Activated T-cell treated with anti-CD3 and anti-CD28 coated beads, Interleukin-2, amount 50 U/mL, for 4 hours (primary cell): ENCODE data around the gene RTP5. TPM values are rescaled to one million over a fixed set of nuclear protein-coding genes. Genes with fewer than 3 reads are reported as not detected.
A peak's percentile ranks its signal among the peaks of the same experiment; 100 is the strongest.

Source experiments
- ATAC-seq, 2 donors: fragments of 200-7000 bp; cut with Tn5 transposase; one replicate each; pipeline ENCODE4 v1.10.0; 2021
- DNase-seq: peaks from one replicate; pipeline ENCODE4 v3.0.0-alpha.2; 2020
- H3K27me3 Mint-ChIP-seq: one replicate; pipeline ENCODE4 v1.8.0; 2021; ENCODE audit warnings: low read depth, mixed read lengths
- H3K36me3 Mint-ChIP-seq: one replicate; pipeline ENCODE4 v1.8.0; 2022; ENCODE audit warnings: mixed read lengths; ENCODE audit not compliant: insufficient read depth
- H3K4me1 Mint-ChIP-seq: one replicate; pipeline ENCODE4 v1.8.0; 2021; ENCODE audit warnings: low read depth, mixed read lengths
- H3K4me3 Mint-ChIP-seq: one replicate; pipeline ENCODE4 v1.8.0; 2021; ENCODE audit warnings: mild to moderate bottlenecking, moderate library complexity, mixed read lengths
- H3K9me3 Mint-ChIP-seq: one replicate; pipeline ENCODE4 v1.8.0; 2021; ENCODE audit warnings: mixed read lengths
- total RNA-seq, 3 donors: library from RNA; stranded (reverse); gene quantifications; one replicate each; pipeline ENCODE4 v1.2.1, GENCODE V29; 2021

Gene RTP5
- total RNA-seq, 3 donors from 2014 or later, result 0.13 to 0.14 (median 0.13) TPM

DNA sequence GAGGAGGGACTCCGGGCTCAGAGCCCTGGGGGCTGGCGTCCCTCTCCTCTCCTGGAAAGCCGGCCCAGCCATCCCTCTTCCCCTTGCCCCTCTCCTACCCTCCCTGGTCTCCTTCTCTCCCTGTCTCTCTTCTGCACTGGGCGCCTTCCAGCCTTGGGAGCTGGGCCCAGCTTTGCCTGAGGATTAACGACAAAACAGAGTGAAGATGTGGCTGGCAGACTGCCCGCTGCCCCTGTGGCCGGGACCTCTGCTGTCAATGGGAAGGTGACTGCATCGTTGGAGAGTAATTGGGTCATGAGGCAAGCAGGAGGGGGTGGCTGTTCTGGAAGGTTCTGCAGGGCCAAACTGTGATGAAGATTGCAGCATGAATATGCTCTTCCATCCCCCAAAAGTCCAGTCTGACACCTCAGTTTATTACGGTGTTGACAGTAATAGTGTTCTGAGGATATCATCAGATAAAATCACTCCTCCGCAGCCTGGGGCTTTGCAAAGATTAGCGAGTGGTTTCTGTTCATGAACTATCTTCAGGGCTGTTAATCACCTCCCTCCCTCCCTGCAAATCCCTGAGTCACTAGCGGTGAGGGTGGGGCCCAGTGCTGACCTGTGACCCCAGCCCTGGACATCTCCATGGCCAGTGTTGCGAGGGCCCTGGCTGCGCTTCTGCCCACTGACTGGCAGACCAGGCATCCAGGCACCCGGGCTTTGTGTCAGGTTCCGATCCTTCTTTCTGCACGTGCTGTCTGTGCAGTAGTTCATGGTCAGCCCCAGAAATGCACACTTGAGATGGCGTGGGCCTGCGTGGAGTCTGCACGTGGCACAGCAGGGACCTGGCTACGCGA lies 23.0 kb downstream of the RTP5 start:
- no peaks in the 10 kb centered on the region for H3K27me3 Mint-ChIP-seq
- peaks cover 1% of the 10 kb centered on the region for H3K36me3 Mint-ChIP-seq
- H3K4me1 Mint-ChIP-seq, result peaks cover 14% of the 10 kb centered on the region
- no peaks in the 10 kb centered on the region for H3K9me3 Mint-ChIP-seq
- DNase-seq, result no peak
- no peak for ATAC-seq
- H3K4me3 Mint-ChIP-seq, result no peak overlapping the region

GRCh38 chr2:241893265-241893664 lies 23.7 kb downstream of the RTP5 start:
- DNase-seq, result peak; percentile 3
- no peaks in the 10 kb centered on the region for H3K27me3 Mint-ChIP-seq
- ATAC-seq, result no peak
- peaks cover 1% of the 10 kb centered on the region for H3K36me3 Mint-ChIP-seq
- H3K9me3 Mint-ChIP-seq, result no peaks in the 10 kb centered on the region
- peaks cover 11% of the 10 kb centered on the region for H3K4me1 Mint-ChIP-seq
- no peak overlapping the region for H3K4me3 Mint-ChIP-seq

DNA sequence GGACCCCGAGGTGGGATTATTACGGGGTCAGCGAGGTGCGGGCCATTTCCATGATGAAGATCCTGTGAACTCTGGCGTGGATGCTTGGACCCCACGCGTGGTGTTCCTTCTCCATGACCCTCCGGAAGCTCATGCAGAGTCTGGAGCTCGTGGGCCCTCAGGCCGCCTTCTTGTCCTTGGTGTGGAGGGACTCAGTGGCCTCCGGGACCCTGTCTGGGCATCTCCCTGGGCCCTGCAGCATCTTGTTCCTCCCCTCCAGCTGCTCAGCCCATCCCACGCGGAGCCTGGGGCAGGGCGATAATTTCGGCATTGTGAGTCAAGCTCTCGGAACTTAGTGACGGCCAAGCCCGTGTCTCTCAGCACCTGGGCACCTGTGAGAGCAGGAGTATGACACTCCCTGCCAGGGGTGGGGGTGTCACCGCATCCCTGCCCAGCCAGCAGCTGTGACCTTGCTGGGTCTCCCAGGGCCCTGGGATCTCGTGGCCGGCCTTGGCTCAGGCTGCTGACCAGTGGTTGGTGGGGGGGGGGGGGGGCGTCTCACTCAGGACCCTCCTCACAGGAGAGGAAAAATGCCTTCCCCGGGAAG lies 24.6 kb downstream of the RTP5 start:
- Mint-ChIP-seq H3K4me3 (no peak overlapping the region), H3K4me1 (peaks cover 7% of the 10 kb centered on the region), H3K9me3 (no peaks in the 10 kb centered on the region), H3K27me3 (no peaks in the 10 kb centered on the region), H3K36me3 (peaks cover 1% of the 10 kb centered on the region)
- DNase-seq (peak; percentile 1), ATAC-seq (no peak)

DNA sequence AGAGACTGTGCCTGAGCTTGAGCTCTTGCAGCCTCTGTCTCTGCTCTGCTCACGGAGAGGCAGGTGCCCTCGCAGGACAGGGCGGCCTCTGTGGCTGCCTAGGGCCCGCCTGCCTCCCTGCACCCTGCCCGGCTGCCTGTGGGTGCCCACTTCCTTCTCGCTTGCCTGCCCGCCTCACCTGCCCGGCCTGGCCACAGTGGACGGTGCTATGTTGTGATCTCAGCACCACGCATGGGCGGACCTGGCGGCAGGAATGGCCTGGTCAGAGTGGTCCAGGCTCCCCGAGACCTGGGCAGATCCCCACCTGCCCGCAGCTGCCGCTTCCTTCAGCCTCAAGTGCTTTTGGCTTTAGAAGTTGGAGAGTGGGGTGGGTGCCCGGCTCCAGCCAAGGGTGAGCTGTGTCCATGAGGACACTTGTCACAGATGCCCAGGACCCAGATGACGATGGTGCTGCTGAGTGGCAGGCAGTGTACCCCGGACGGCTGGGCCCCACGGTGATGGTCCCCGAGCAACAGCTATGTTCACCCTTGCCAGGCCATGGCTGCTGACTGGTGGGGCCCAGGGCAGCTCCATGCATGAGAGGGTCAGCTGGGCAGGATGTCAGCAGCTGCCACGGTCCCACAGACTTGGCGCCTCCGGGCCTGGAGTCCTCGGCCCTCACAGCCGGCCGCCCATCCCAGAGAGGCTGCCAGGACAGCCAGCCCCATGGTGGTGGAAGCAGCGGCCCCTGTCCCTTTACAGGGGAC lies 25.3 kb downstream of the RTP5 start:
- H3K4me1 Mint-ChIP-seq, result peaks cover 5% of the 10 kb centered on the region
- H3K36me3 Mint-ChIP-seq, result peaks cover under 1% of the 10 kb centered on the region
- H3K27me3 Mint-ChIP-seq, result no peaks in the 10 kb centered on the region
- no peaks in the 10 kb centered on the region for H3K9me3 Mint-ChIP-seq
- DNase-seq (peak; percentile 1), ATAC-seq (no peak)
- H3K4me3 Mint-ChIP-seq, result no peak overlapping the region

- peak in 1 of 2 donors; percentile 24 for ATAC-seq
Observed at GRCh38 chr2:241895427-241895711, 25.8 kb downstream of the RTP5 start.

DNA sequence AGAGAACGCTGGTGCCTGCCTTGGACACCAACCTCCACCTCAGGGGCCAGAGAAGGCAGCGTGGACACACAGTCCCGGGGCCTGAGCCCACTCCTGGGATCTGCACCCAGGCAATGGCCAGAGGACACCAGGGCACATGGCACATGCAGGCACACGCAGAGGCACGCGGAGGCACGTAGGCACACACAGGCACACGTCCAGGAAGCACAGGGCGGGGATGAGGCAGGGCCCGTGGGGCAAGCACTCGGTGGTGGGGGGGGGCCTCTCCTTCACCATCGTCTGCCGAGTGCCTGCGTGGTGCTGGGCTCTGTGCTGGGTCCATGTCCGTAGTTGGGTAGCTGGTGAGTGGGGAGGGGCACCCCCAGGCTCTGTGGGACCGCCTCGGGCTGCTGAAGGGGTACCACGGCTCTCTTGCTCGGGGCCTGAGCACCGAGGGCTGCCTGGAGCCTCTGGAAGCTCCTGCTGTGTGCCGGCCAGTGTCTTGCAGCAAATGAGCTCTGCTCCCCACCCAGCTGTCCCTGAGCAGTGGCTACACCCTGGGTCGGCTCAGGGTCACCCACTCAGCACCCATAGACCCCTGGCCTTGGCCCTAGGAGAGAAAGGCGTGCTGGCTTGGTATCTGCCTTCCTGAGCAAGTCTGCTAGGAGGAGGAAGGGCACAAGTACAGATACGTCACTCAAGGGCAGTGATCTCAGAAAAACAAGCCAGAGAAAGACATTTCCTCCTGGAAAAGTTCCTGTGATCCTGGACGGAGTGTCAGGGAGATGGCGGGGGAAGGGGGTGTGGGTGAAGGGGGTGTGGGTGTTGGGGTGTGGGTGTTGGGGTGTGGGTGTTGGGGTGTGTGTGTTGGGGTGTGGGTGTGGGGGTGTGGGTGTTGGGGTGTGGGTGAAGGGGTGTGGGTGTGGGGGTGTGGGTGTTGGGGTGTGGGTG lies 26.4 kb downstream of the RTP5 start:
- H3K36me3 Mint-ChIP-seq, result no peaks in the 10 kb centered on the region
- DNase-seq, result peak; percentile 10
- H3K27me3 Mint-ChIP-seq, result no peaks in the 10 kb centered on the region
- peak overlapping the region; percentile 59 for H3K4me3 Mint-ChIP-seq
- H3K9me3 Mint-ChIP-seq, result no peaks in the 10 kb centered on the region
- ATAC-seq, result peak; percentile 17 to 38
- H3K4me1 Mint-ChIP-seq, result peaks cover 5% of the 10 kb centered on the region

More at GRCh38 chr2:241895427-241895711, 25.8 kb downstream of the RTP5 start:
- no peaks in the 10 kb centered on the region for H3K9me3 Mint-ChIP-seq
- no peak for DNase-seq
- H3K36me3 Mint-ChIP-seq, result no peaks in the 10 kb centered on the region
- peaks cover 5% of the 10 kb centered on the region for H3K4me1 Mint-ChIP-seq
- no peak overlapping the region for H3K4me3 Mint-ChIP-seq
- H3K27me3 Mint-ChIP-seq, result no peaks in the 10 kb centered on the region

GRCh38 chr2:241896746-241897201 lies 27.2 kb downstream of the RTP5 start:
- ATAC-seq, result peak in 1 of 2 donors; percentile 18
- no peaks in the 10 kb centered on the region for H3K36me3 Mint-ChIP-seq
- DNase-seq, result no peak
- H3K9me3 Mint-ChIP-seq, result no peaks in the 10 kb centered on the region
- H3K27me3 Mint-ChIP-seq, result no peaks in the 10 kb centered on the region
- H3K4me1 Mint-ChIP-seq, result peaks cover 5% of the 10 kb centered on the region
- H3K4me3 Mint-ChIP-seq, result no peak overlapping the region

DNA sequence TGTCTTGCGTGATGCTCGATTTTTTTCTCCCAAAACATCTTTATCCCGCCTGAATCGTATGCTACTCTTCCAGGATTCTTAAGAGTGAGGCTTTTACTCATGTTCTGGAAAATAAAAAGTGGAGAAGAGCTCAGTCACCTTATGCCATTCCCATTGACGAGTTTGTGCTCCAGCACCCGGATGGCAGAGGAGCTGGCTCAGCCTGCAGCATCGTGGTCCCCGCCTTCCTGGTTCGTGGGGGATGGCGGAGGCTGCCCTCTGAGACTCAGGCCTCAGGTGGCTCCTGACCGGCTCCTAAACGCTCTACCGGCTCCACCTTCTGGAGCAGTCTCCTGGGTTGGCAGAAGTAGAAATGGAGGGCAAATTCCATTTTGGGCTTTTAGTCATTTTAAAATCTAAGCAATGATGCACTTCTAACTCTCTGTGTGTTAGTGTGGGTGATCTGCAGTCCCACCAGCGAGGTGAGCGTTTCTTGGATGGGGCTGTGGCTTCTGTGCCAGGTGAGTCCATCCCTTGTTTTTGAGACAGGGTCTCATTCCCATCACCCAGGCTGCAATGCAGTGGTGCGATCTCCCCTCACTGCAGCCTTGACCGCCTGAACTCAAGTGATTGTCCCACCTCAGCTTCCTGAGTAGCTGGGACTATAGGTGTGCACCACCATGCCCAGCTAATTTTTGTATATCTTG lies 27.8 kb downstream of the RTP5 start:
- Mint-ChIP-seq H3K36me3 (no peaks in the 10 kb centered on the region), H3K4me3 (no peak overlapping the region), H3K9me3 (no peaks in the 10 kb centered on the region), H3K27me3 (no peaks in the 10 kb centered on the region), H3K4me1 (peaks cover 5% of the 10 kb centered on the region)
- DNase-seq (no peak), ATAC-seq (no peak)

GRCh38 chr2:241898463-241899270 lies 29.1 kb downstream of the RTP5 start:
- ATAC-seq (no peak), DNase-seq (no peak)
- H3K4me1 Mint-ChIP-seq, result peaks cover 5% of the 10 kb centered on the region
- H3K9me3 Mint-ChIP-seq, result no peaks in the 10 kb centered on the region
- H3K27me3 Mint-ChIP-seq, result no peaks in the 10 kb centered on the region
- H3K36me3 Mint-ChIP-seq, result no peaks in the 10 kb centered on the region
- no peak overlapping the region for H3K4me3 Mint-ChIP-seq

DNA sequence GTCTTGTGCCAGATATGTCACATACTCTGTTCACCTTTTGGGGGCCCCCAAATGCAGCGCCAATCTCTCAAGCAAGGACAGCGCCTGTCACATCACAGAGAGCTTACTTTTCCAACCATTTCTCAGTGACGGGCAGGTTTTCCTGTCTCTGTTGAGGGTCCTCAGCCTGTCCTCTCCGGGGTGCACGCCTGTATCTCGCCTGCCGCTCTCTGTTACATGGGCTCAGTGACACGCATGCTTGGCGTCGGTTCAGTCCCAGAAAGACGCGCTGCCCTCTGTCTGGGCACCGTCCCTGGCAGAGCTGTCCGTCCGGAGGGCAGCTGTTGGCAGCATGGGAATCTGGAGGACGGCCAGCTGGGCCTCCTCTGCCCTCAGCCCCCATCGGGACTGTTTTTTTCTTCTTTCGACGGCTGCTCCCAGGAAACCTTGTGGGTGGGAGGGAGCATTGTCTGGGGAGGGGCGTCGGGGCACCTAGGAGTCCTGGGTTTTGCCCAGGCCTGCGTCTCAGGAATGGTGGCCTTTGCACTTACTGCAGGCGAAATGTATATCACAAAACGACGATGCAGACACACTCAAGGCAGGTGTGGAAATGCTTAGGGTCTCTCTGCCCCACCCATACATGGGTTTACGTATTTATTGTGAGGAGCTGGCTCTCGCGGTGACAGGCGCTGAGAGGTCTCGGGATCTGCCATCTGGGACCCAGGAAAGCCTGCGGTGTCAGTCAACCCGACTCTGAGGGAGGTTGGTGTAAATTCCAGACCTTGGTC lies 30.9 kb downstream of the RTP5 start:
- H3K36me3 Mint-ChIP-seq, result no peaks in the 10 kb centered on the region
- no peak for ATAC-seq
- no peak overlapping the region for H3K4me3 Mint-ChIP-seq
- no peaks in the 10 kb centered on the region for H3K27me3 Mint-ChIP-seq
- peaks cover 5% of the 10 kb centered on the region for H3K4me1 Mint-ChIP-seq
- H3K9me3 Mint-ChIP-seq, result no peaks in the 10 kb centered on the region
- no peak for DNase-seq

GRCh38 chr2:241901018-241901380 lies 31.5 kb downstream of the RTP5 start:
- DNase-seq (no peak), ATAC-seq (no peak)
- H3K4me3 Mint-ChIP-seq, result no peak overlapping the region
- no peaks in the 10 kb centered on the region for H3K36me3 Mint-ChIP-seq
- H3K27me3 Mint-ChIP-seq, result no peaks in the 10 kb centered on the region
- peaks cover 5% of the 10 kb centered on the region for H3K4me1 Mint-ChIP-seq
- H3K9me3 Mint-ChIP-seq, result no peaks in the 10 kb centered on the region

- no peaks in the 10 kb centered on the region for H3K27me3 Mint-ChIP-seq
- no peak for DNase-seq
Observed at GRCh38 chr2:241901500-241902351, 32.2 kb downstream of the RTP5 start.

More at GRCh38 chr2:241901500-241902351, 32.2 kb downstream of the RTP5 start:
- Mint-ChIP-seq H3K36me3 (no peaks in the 10 kb centered on the region), H3K9me3 (no peaks in the 10 kb centered on the region), H3K4me3 (no peak overlapping the region), H3K4me1 (peaks cover 2% of the 10 kb centered on the region)
- no peak for ATAC-seq
